WTC11 (cell line): Measurements from ENCODE around the gene MYO15B.

Experiments used
- CTCF ChIP-seq: fragments of 200-600 bp; IDR thresholded peaks from 2 replicates; pipeline ENCODE4 v1.8.0; 2022; ENCODE audit warnings: antibody characterized with exemption
- KAT7 ChIP-seq: sonication (generic); formaldehyde crosslinking; IDR thresholded peaks from 2 replicates; pipeline ENCODE4 v1.8.1; 2023; ENCODE audit warnings: missing genetic modification reagents, mild to moderate bottlenecking, borderline replicate concordance
- NFE2L1 ChIP-seq: sonication (generic); formaldehyde crosslinking; IDR thresholded peaks from 2 replicates; pipeline ENCODE4 v1.8.1; 2023; ENCODE audit warnings: missing genetic modification reagents
- PREB ChIP-seq: sonication (generic); formaldehyde crosslinking; IDR thresholded peaks from 2 replicates; pipeline ENCODE4 v1.8.1; 2022; ENCODE audit warnings: mild to moderate bottlenecking, missing genetic modification reagents, moderate library complexity, borderline replicate concordance
- RELA ChIP-seq: sonication (generic); formaldehyde crosslinking; IDR thresholded peaks from 2 replicates; pipeline ENCODE4 v1.8.1; 2022; ENCODE audit warnings: missing genetic modification reagents, mild to moderate bottlenecking, borderline replicate concordance
- SP1 ChIP-seq: sonication (generic); formaldehyde crosslinking; conservative IDR thresholded peaks from 2 replicates; pipeline ENCODE4 v1.8.1; 2022; ENCODE audit warnings: missing genetic modification reagents
- ZNF317 ChIP-seq: sonication (generic); formaldehyde crosslinking; IDR thresholded peaks from 2 replicates; pipeline ENCODE4 v1.8.1; 2023; ENCODE audit warnings: low read depth, mild to moderate bottlenecking, moderate library complexity, missing genetic modification reagents, borderline replicate concordance
- ZNF423 ChIP-seq: fragments of 250-450 bp; sonication (Bioruptor Pico); IDR thresholded peaks from 2 replicates; pipeline ENCODE4 v2.1.2; 2022; ENCODE audit warnings: mild to moderate bottlenecking, moderate library complexity

- no peak for TF ChIP-seq KAT7
- no peak for TF ChIP-seq CTCF
- TF ChIP-seq PREB (CRISPR knock-in tag): no peak
- TF ChIP-seq NFE2L1 (CRISPR knock-in tag): no peak
- TF ChIP-seq RELA (CRISPR knock-in tag): no peak
- no peak for TF ChIP-seq ZNF317 (CRISPR knock-in tag)
- no peak for TF ChIP-seq SP1 (CRISPR knock-in tag)
- no peak for TF ChIP-seq ZNF423
Observed at GRCh38 chr17:75555679-75556153, 31.9 kb upstream of the MYO15B start.
